Bronchial epithelial cell (primary cell): ENCODE measurements around the gene EPN2. TPM values are rescaled to one million over a fixed set of nuclear protein-coding genes. Genes with fewer than 3 reads are reported as not detected.
"Not testable (repeated sequence)": the region's sequence is repeated elsewhere in the genome, so short reads cannot be mapped to it uniquely, and the experiment has no call there.

Source experiments
- DNase-seq: peaks from one replicate; pipeline ENCODE4 v3.0.0-alpha.2; 2010; ENCODE audit warnings: low read depth
- FAIRE-seq: peaks from 2 replicates; lab custom pipeline; 2011; peaks lifted over from hg19 to GRCh38; lab: Jason Lieb, UNC
- H3K27me3 ChIP-seq: 2 replicates; pipeline ENCODE4 v1.5.1; 2011; ENCODE audit warnings: low read length; ENCODE audit not compliant: control insufficient read depth, insufficient read depth
- H3K36me3 ChIP-seq: 2 replicates; pipeline ENCODE4 v1.5.1; 2011; ENCODE audit warnings: low read length; ENCODE audit not compliant: control insufficient read depth, insufficient read depth
- H3K4me3 ChIP-seq: 2 replicates; pipeline ENCODE4 v1.5.1; 2011; ENCODE audit warnings: mild to moderate bottlenecking, low read depth, low read length, control low read depth
- total RNA-seq: library from RNA; depleted of rRNA; stranded (reverse); fragments of >200 nt; gene quantifications from 2 replicates; pipeline ENCODE4 v1.2.1, GENCODE V29; 2014

The EPN2 gene
- total RNA-seq, result 13.7 and 23.3 TPM in 2 replicates

GRCh38 chr17:19237139-19237388 lies at the start of gene EPN2:
Gene EPN2 (plus strand): TSS chr17:19237366. CDS start chr17:19283120, 45,754 bp downstream.
- FAIRE-seq, H3K36me3 ChIP-seq, H3K27me3 ChIP-seq: not testable (repeated sequence)
- peak; percentile 16 for DNase-seq
- peak within 1 kb of the TSS; percentile 99 for H3K4me3 ChIP-seq

GRCh38 chr17:19187883-19188869 lies 49.0 kb upstream of the EPN2 start:
- not testable (repeated sequence) for H3K4me3 ChIP-seq, H3K36me3 ChIP-seq, DNase-seq, FAIRE-seq, H3K27me3 ChIP-seq

DNA sequence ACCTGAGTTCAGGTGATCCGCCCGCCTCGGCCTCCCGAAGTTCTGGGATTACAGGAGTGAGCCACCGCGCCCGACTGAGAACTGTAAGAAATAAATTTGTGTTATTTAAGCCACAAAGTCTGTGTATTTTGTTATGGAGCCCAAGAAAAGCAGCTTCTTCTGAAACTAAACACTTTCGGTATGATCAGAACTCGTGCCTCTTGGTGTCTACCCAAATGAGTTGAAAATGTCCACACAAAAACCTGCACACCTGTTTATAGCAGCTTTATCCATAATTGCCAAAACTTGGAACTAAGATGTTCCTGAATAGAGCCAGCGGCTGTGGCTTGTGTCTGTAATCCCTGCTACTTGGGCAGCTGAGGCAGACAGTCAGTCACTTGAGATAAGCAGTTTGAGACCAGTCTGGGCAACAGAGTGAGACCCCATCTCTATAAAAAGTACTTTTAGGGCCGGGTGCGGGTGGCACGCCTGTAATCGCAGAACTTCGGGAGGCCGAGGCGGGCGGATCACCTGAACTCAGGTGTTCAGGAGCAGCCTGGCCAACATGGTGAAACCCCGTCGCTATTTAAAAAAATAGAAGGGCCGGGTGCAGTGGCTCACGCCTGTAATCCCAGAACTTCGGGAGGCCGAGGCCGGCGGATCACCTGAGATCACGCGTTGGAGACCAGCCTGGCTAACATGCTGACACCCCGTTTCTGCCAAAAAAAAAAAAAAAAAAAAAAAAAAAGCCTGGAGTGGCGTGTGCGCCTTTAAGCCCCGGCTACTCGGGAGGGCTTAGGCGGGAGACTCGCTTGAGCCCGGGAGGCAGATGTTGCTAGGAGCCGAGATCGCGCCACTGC lies 48.1 kb upstream of the EPN2 start:
- H3K36me3 ChIP-seq, DNase-seq, H3K27me3 ChIP-seq, FAIRE-seq, H3K4me3 ChIP-seq: not testable (repeated sequence)

- H3K36me3 ChIP-seq, H3K27me3 ChIP-seq, FAIRE-seq, DNase-seq, H3K4me3 ChIP-seq: not testable (repeated sequence)
These were observed 47.3 kb upstream of the EPN2 start for GRCh38 chr17:19189781-19190405.

GRCh38 chr17:19196382-19197204 lies 40.6 kb upstream of the EPN2 start:
- H3K4me3 ChIP-seq, result peak overlapping the region; percentile 38
- not testable (repeated sequence) for H3K27me3 ChIP-seq, FAIRE-seq, H3K36me3 ChIP-seq, DNase-seq

- FAIRE-seq, H3K36me3 ChIP-seq, DNase-seq, H3K27me3 ChIP-seq, H3K4me3 ChIP-seq: not testable (repeated sequence)
These were observed 34.7 kb upstream of the EPN2 start for GRCh38 chr17:19202448-19202847.

DNA sequence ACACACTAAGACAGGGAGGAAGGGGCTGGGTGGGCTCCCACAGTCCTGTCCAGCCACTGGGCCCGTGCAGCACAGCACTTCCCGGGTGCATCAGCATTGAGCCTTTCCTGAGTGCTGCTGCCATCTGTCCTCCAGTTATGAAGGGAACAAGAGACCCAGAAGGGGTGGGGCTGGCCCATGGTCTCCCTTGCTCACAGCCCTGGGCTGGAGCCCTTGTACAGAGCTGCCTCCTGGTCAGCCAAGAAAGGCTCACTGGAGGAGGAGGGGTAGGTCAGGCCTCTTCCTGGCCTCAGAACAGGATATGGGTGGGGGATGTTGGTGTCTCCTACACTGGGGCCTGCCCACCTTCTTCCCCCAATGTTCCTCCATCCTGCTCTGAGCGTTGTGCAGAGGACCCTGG lies 33.7 kb upstream of the EPN2 start:
- not testable (repeated sequence) for H3K4me3 ChIP-seq, H3K27me3 ChIP-seq, H3K36me3 ChIP-seq, FAIRE-seq, DNase-seq

DNA sequence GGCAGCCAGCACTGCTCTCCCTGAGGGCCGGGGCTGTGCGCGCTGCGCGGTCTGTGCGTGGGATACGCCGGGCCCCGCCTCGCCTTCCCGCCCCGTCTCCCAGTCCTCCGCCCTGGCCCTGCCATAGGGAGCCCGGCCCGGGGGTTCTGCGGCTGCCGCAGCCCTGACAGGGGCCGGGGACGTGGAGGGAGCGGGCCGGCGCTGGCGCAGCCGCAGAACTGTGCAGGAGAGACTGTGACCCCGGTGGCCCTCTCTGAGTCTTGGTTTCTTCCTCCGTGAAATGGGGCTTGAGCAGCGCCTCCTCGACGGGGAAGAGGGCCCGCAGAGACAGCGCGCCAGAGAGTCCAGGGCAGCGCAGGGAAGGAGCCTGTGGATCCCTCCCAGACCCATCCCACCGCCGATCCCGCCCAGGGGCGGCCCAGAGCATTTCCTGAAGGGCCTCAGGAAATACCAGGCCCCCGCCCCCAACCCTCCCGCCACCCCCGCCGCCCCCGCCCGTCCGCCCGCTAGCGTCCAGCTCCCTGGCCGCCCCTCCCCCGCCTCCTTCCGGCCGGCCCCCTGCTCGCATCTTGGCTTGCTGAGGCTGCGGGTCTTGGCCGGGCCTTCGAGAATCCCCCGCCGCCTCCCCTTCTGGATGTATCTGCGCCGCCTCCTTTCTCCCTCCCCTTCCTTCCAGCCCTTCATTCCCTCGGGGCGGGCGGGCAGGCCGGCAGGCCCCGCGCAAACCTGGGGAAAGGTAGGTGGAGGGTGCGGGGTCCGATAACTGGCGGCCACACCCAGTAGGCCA lies 21.9 kb upstream of the EPN2 start:
- H3K36me3 ChIP-seq, H3K27me3 ChIP-seq, H3K4me3 ChIP-seq, DNase-seq, FAIRE-seq: not testable (repeated sequence)

DNA sequence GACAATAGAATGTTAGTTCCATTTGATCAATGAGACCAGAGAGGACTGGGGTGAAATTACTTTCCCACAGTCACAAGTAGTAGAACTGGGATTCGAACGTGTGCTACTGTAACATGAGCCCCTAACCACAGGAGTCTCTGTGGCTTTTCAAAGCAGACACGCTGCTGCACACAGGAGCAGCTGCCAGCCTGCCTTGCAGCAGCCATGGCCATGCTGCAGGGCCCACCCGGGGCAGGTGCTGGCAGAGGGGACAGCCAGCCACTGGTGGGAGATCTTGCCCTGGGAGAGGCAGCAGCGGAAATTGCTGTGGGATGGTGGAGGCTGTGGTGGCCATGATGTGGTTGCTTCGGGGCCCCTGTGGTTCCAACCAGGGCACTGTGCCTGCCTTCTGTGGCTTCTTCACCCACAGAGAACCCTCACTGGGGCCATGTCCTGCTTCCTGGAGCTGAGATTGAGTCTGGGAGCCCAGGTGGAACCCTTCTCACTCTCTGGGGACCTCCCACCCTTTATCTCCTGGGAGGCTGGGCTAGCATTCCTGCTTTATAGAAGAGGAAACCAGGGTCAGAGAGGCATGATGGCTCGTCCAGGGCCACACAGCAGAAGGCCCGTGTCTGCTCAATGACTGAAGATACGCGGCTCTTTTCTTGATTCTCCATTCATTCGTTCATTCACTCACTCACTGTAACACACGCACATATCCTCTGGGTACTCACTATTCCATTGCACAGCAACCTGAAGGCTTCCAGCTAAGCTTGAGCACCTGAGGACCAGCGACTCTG lies 20.8 kb upstream of the EPN2 start:
- DNase-seq, H3K27me3 ChIP-seq, FAIRE-seq, H3K36me3 ChIP-seq, H3K4me3 ChIP-seq: not testable (repeated sequence)

- not testable (repeated sequence) for H3K36me3 ChIP-seq, H3K4me3 ChIP-seq, DNase-seq, H3K27me3 ChIP-seq, FAIRE-seq
These were observed 18.3 kb upstream of the EPN2 start for GRCh38 chr17:19218914-19219313.

DNA sequence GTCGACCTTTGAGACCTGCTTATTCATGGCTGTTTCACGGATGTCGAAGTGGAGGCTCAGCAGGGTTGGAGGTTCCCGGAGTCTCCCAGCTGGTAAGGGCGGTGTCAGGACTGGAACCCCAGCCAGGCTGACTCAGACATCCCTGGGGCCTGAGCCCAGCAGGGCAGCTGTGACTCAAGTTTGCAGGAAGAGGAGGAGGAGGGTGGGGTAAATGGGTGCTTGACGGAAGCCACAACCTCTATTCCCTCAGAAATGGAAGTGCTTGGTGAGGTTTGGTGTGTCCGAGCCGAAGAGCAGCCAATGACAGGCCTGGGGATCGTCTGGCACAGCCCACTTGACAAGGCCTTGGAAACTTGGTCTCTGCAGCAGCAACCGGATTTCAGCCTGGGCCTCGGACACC lies 17.8 kb upstream of the EPN2 start:
- H3K36me3 ChIP-seq, H3K4me3 ChIP-seq, DNase-seq, FAIRE-seq, H3K27me3 ChIP-seq: not testable (repeated sequence)

GRCh38 chr17:19220195-19220594 lies 17.0 kb upstream of the EPN2 start:
- not testable (repeated sequence) for DNase-seq, FAIRE-seq, H3K36me3 ChIP-seq, H3K4me3 ChIP-seq, H3K27me3 ChIP-seq
